Measurements from ENCODE around the gene TMEM43. TPM values are rescaled to one million over a fixed set of nuclear protein-coding genes. Genes with fewer than 3 reads are reported as not detected.
A peak's percentile ranks its signal among the peaks of the same experiment; 100 is the strongest.

Gene TMEM43
- total RNA-seq, 1 donor, result 120 TPM

DNA sequence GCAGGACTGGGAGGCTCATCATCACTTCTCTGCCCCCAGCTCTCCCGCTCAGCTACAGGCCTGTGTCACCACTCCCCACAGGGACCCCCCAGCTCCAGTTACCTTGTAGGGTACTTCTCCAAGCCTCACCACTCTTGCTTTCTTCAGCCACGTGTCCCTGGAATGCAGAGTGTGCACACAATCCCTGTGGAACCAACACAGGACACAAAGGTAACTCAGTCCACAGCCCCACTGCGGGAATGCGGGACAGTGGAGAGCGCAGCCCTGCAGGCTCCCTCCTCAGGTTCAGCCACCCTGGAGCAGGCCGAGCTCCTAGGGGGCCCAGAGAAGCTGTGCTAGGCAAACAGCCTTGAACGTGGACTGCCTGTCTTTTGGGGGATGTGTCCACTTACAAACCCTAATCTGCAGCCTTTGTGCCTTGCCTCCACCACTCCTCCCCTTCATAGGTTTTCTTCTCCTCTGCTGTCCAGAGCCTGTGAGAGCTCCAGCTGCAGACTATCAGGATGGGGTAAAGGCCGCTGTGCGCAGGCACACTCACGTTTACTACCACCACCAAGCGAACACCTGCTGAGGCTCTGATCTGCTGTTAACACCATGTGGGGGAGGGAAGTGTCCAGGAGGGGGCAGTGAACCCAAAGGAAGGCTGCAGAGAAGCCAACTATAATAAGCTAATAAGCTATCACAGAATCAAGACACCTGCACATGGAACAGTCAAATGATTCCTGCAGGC lies 27.5 kb downstream of the TMEM43 start:
- H3K4me3 ChIP-seq (ENCODE audit: low read depth, low read length), result no peak overlapping the region
- no peak for DNase-seq (ENCODE audit: low read depth)
- TF ChIP-seq, protein P1, sequence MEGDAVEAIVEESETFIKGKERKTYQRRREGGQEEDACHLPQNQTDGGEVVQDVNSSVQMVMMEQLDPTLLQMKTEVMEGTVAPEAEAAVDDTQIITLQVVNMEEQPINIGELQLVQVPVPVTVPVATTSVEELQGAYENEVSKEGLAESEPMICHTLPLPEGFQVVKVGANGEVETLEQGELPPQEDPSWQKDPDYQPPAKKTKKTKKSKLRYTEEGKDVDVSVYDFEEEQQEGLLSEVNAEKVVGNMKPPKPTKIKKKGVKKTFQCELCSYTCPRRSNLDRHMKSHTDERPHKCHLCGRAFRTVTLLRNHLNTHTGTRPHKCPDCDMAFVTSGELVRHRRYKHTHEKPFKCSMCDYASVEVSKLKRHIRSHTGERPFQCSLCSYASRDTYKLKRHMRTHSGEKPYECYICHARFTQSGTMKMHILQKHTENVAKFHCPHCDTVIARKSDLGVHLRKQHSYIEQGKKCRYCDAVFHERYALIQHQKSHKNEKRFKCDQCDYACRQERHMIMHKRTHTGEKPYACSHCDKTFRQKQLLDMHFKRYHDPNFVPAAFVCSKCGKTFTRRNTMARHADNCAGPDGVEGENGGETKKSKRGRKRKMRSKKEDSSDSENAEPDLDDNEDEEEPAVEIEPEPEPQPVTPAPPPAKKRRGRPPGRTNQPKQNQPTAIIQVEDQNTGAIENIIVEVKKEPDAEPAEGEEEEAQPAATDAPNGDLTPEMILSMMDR (IDR thresholded peaks at IDR 0.05; ENCODE audit: insufficient read depth, low read depth, low read length), result peak; percentile 33

- DNase-seq (ENCODE audit: low read depth), result no peak
- no peak overlapping the region for H3K4me3 ChIP-seq (ENCODE audit: low read depth, low read length)
- TF ChIP-seq, protein P1 (IDR thresholded peaks at IDR 0.05; ENCODE audit: insufficient read depth, low read depth, low read length), result no peak
Observed at GRCh38 chr3:14152963-14153355, 28.1 kb downstream of the TMEM43 start.

DNA sequence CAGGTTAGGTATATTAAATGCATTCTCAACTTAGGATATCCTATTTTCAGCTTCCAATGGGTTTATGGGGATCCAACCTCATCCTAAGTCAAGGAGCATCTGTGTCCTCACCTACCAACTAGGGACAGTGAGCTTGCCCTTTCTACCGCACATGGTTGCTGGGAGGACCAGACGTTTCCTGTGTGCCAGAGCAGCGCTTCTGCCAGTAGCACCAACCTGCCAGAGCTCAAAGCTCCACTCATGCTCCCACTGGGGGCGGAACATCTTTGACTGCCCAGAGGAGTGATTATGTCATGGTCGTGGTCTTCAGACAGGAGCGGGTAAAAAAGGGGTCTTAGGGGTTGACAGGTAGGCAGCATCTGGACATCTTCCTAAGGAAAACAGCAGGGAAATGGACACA lies 28.8 kb downstream of the TMEM43 start:
- no peak for DNase-seq (ENCODE audit: low read depth)
- TF ChIP-seq, protein P1 (IDR thresholded peaks at IDR 0.05; ENCODE audit: insufficient read depth, low read depth, low read length), result no peak

DNA sequence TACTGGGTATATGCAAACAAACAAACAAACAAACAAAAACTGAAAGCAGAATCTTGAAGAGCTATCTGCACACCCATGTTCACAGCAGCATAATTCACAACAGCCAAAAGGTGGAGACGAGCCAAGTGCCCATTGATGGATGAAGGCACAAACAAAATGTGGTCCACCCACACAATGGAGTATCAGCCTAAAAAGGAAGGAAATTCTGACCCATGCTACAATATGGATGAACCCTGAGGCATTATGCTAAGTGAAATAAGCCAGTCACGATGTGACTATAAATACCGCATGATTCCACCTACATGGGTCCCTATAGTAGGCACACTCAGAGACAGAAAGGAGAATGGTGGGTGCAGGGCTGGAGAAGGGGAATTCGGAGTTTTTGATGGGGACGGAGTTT lies 29.4 kb downstream of the TMEM43 start:
- DNase-seq (ENCODE audit: low read depth), result no peak
- H3K4me3 ChIP-seq (ENCODE audit: low read depth, low read length), result no peak overlapping the region
- TF ChIP-seq, protein P1 (IDR thresholded peaks at IDR 0.05; ENCODE audit: insufficient read depth, low read depth, low read length), result no peak

More for the DNA sequence above, 28.8 kb downstream of the TMEM43 start:
- H3K4me3 ChIP-seq (ENCODE audit: low read depth, low read length), result no peak overlapping the region

GRCh38 chr3:14154895-14155440 lies 30.1 kb downstream of the TMEM43 start:
- TF ChIP-seq, protein P1 (IDR thresholded peaks at IDR 0.05; ENCODE audit: insufficient read depth, low read depth, low read length), result no peak
- no peak overlapping the region for H3K4me3 ChIP-seq (ENCODE audit: low read depth, low read length)
- no peak for DNase-seq (ENCODE audit: low read depth)

- no peak overlapping the region for H3K4me3 ChIP-seq (ENCODE audit: low read depth, low read length)
- TF ChIP-seq, protein P1 (IDR thresholded peaks at IDR 0.05; ENCODE audit: insufficient read depth, low read depth, low read length), result no peak
- DNase-seq (ENCODE audit: low read depth), result no peak
Observed at GRCh38 chr3:14156201-14156600, 31.3 kb downstream of the TMEM43 start.
